ENCODE data around the gene PRKG1.
"Not testable (repeated sequence)": the region's sequence is repeated elsewhere in the genome, so short reads cannot be mapped to it uniquely, and the experiment has no call there.

PRKG1 gene

DNA sequence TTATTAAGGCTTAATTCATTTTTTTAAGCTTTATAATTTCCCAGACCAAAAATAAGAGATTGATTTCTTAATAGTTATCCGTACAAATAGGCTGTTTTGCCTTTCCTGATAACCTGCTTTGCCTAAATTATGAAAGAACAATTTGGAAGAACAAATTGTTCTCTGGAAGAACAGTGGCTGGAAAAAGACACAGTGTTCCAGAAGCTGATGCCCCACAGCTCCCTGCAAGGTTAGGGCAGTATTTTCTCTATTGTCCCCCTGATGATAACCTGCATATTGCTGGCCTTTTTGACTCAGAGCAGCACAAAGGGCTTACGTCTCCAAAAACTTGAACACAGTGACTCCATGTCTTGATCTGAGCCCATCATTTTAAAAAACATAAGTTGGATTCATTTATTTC, 473.7 kb downstream of the PRKG1 start:
- DNase-seq (ENCODE audit: low spot score in 2 of 2), result no peak
- Histone ChIP-seq H3K36me3 (replicated peaks) (no peaks in the 10 kb centered on the region), H3K9me3 (no peaks in the 10 kb centered on the region), H3K4me1 (no peaks in the 10 kb centered on the region), H3K4me3 (no peak overlapping the region), H3K27me3 (ENCODE audit: low read depth) (no peaks in the 10 kb centered on the region)
- in situ Hi-C loops (cut with MboI; ENCODE audit: low sequenced_read_pairs), result no loop called here

DNA sequence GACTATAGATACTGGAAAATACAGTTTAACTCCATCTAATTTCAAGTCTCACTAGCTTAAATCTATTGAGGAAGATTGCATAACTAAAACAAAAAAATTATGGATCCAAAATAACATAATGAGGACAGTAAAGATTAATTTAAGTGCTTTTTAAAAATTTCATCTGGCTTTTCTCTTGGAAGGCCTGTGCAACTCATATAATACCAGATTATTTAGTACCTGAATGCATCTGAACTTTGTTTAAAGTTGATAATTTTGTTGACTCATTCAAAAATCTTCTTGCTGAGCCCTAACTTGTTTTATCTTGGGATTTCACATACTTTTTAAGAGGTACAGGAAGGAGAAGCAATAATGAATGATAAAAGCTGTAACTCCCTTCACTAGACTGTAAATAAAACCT, 478.6 kb downstream of the PRKG1 start:
- Histone ChIP-seq H3K27me3 (ENCODE audit: low read depth) (no peaks in the 10 kb centered on the region; the same call in 1 of the 2 replicates), H3K36me3 (replicated peaks) (no peaks in the 10 kb centered on the region), H3K4me3 (no peak overlapping the region), H3K4me1 (no peaks in the 10 kb centered on the region), H3K9me3 (no peaks in the 10 kb centered on the region)
- in situ Hi-C loops (cut with MboI; ENCODE audit: low sequenced_read_pairs), result no loop called here
- no peak for DNase-seq (ENCODE audit: low spot score in 2 of 2)

- Histone ChIP-seq H3K36me3 (replicated peaks) (no peaks in the 10 kb centered on the region), H3K27me3 (ENCODE audit: low read depth) (0 out of 2 replicates have a peak, but pooled peaks cover 3% of the 10 kb centered on the region), H3K4me3 (no peak overlapping the region), H3K4me1 (peaks cover 7% of the 10 kb centered on the region), H3K9me3 (no peaks in the 10 kb centered on the region)
- in situ Hi-C loops (cut with MboI; ENCODE audit: low sequenced_read_pairs), result no loop called here
- DNase-seq (ENCODE audit: low spot score in 2 of 2), result peak in 1 of 2 experiments; percentile 62
Measured at GRCh38 chr10:51564896-51565510, 490.7 kb downstream of the PRKG1 start.

- no peak for DNase-seq (ENCODE audit: low spot score in 2 of 2)
- no peak overlapping the region for H3K4me3 ChIP-seq
- H3K27me3 ChIP-seq (ENCODE audit: low read depth), result 0 out of 2 replicates have a peak, but pooled peaks cover 3% of the 10 kb centered on the region
- no peaks in the 10 kb centered on the region for H3K9me3 ChIP-seq
- H3K4me1 ChIP-seq, result peaks cover 7% of the 10 kb centered on the region
- H3K36me3 ChIP-seq (replicated peaks), result no peaks in the 10 kb centered on the region
- in situ Hi-C loops (cut with MboI; ENCODE audit: low sequenced_read_pairs), result no loop called here
Measured at GRCh38 chr10:51567271-51567670, 493.0 kb downstream of the PRKG1 start.

DNA sequence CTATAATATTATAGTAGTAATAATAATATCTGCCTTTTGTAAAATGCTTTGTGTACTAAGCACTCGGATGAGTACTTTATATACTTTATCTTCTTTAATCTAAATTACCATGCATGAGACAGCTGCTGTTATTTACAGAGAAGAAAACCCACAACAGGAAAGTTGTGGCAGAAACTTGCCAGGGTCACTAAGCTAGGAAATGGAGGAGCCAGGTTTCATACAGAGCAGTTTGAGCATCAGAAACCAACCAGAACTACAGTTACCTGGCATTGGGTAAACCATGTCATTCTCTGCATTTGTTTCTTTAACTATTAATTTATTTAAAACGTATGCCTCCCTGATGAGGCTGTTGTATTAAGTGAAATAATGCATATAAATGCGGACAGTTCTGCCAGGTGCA, 495.2 kb downstream of the PRKG1 start:
- in situ Hi-C loops (cut with MboI; ENCODE audit: low sequenced_read_pairs), result no loop called here
- H3K4me3 ChIP-seq, result no peak overlapping the region
- H3K36me3 ChIP-seq (replicated peaks), result no peaks in the 10 kb centered on the region
- 0 out of 2 replicates have a peak, but pooled peaks cover 3% of the 10 kb centered on the region for H3K27me3 ChIP-seq (ENCODE audit: low read depth)
- H3K4me1 ChIP-seq, result peaks cover 5% of the 10 kb centered on the region
- no peak for DNase-seq (ENCODE audit: low spot score in 2 of 2)
- H3K9me3 ChIP-seq, result no peaks in the 10 kb centered on the region

GRCh38 chr10:51574248-51575048, 500.2 kb downstream of the PRKG1 start:
- no peak for DNase-seq (ENCODE audit: low spot score in 2 of 2)
- H3K4me3 ChIP-seq, result no peak overlapping the region
- in situ Hi-C loops (cut with MboI; ENCODE audit: low sequenced_read_pairs), result no loop called here

GRCh38 chr10:51581196-51581595, 506.9 kb downstream of the PRKG1 start:
- H3K9me3 ChIP-seq; H3K4me1 ChIP-seq; DNase-seq (ENCODE audit: low spot score in 2 of 2); H3K27me3 ChIP-seq (ENCODE audit: low read depth); in situ Hi-C loops (cut with MboI; ENCODE audit: low sequenced_read_pairs); H3K36me3 ChIP-seq (replicated peaks); H3K4me3 ChIP-seq: not testable (repeated sequence)

More at GRCh38 chr10:51574248-51575048, 500.2 kb downstream of the PRKG1 start:
- Histone ChIP-seq H3K27me3 (ENCODE audit: low read depth) (no peaks in the 10 kb centered on the region), H3K9me3 (no peaks in the 10 kb centered on the region), H3K4me1 (no peaks in the 10 kb centered on the region), H3K36me3 (replicated peaks) (no peaks in the 10 kb centered on the region)

GRCh38 chr10:51583976-51584375, 509.7 kb downstream of the PRKG1 start:
- Histone ChIP-seq H3K4me1 (no peaks in the 10 kb centered on the region), H3K4me3 (no peak overlapping the region), H3K27me3 (ENCODE audit: low read depth) (0 out of 2 replicates have a peak, but pooled peaks cover 4% of the 10 kb centered on the region), H3K36me3 (replicated peaks) (no peaks in the 10 kb centered on the region), H3K9me3 (no peaks in the 10 kb centered on the region)
- in situ Hi-C loops (cut with MboI; ENCODE audit: low sequenced_read_pairs), result no loop called here
- no peak for DNase-seq (ENCODE audit: low spot score in 2 of 2)

GRCh38 chr10:51585742-51586141, 511.5 kb downstream of the PRKG1 start:
- H3K27me3 ChIP-seq (ENCODE audit: low read depth), result 0 out of 2 replicates have a peak, but pooled peaks cover 4% of the 10 kb centered on the region
- DNase-seq (ENCODE audit: low spot score in 2 of 2), result no peak
- H3K4me3 ChIP-seq, result no peak overlapping the region
- H3K9me3 ChIP-seq, result no peaks in the 10 kb centered on the region
- in situ Hi-C loops (cut with MboI; ENCODE audit: low sequenced_read_pairs), result no loop called here
- H3K36me3 ChIP-seq (replicated peaks), result no peaks in the 10 kb centered on the region
- no peaks in the 10 kb centered on the region for H3K4me1 ChIP-seq

GRCh38 chr10:51588984-51589383, 514.7 kb downstream of the PRKG1 start:
- H3K9me3 ChIP-seq, result no peaks in the 10 kb centered on the region
- in situ Hi-C loops (cut with MboI; ENCODE audit: low sequenced_read_pairs), result no loop called here
- no peaks in the 10 kb centered on the region for H3K36me3 ChIP-seq (replicated peaks)
- no peak overlapping the region for H3K4me3 ChIP-seq
- H3K27me3 ChIP-seq (ENCODE audit: low read depth), result 0 out of 2 replicates have a peak, but pooled peaks cover 4% of the 10 kb centered on the region
- DNase-seq (ENCODE audit: low spot score in 2 of 2), result no peak
- no peaks in the 10 kb centered on the region for H3K4me1 ChIP-seq

- no peak for DNase-seq (ENCODE audit: low spot score in 2 of 2)
- no peaks in the 10 kb centered on the region for H3K9me3 ChIP-seq
- H3K4me1 ChIP-seq, result no peaks in the 10 kb centered on the region
- in situ Hi-C loops (cut with MboI; ENCODE audit: low sequenced_read_pairs), result no loop called here
- H3K4me3 ChIP-seq, result no peak overlapping the region
- H3K27me3 ChIP-seq (ENCODE audit: low read depth), result 0 out of 2 replicates have a peak, but pooled peaks cover 4% of the 10 kb centered on the region
- H3K36me3 ChIP-seq (replicated peaks), result no peaks in the 10 kb centered on the region
Measured at GRCh38 chr10:51590818-51591217, 516.5 kb downstream of the PRKG1 start.

- no peak for DNase-seq (ENCODE audit: low spot score in 2 of 2)
- no peaks in the 10 kb centered on the region for H3K9me3 ChIP-seq
- no peaks in the 10 kb centered on the region for H3K36me3 ChIP-seq (replicated peaks)
- H3K4me3 ChIP-seq, result no peak overlapping the region
- H3K4me1 ChIP-seq, result no peaks in the 10 kb centered on the region
- in situ Hi-C loops (cut with MboI; ENCODE audit: low sequenced_read_pairs), result no loop called here
- no peaks in the 10 kb centered on the region for H3K27me3 ChIP-seq (ENCODE audit: low read depth)
Measured at GRCh38 chr10:51596695-51597094, 522.4 kb downstream of the PRKG1 start.

DNA sequence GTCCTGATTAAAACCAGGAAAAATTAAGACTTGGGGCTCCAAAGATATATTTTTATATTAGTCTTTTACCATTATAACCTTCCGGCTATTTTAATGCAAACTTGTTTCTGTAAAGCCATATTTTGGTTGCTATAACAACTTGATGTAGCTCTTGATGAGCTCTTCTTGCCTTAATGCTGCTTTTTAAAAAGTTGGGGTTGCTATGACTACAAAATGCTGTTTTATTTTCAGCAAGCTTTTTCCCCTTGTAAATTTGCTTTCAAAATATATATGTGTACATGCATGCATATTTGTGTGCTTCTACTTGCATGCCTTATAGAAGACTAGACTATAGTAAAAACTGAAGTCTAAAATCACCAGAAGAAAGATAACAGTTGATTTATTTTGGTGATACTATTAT, 525.4 kb downstream of the PRKG1 start:
- Histone ChIP-seq H3K27me3 (ENCODE audit: low read depth) (no peaks in the 10 kb centered on the region), H3K9me3 (no peaks in the 10 kb centered on the region), H3K36me3 (replicated peaks) (no peaks in the 10 kb centered on the region), H3K4me3 (no peak overlapping the region), H3K4me1 (no peaks in the 10 kb centered on the region)
- no peak for DNase-seq (ENCODE audit: low spot score in 2 of 2)
- in situ Hi-C loops (cut with MboI; ENCODE audit: low sequenced_read_pairs), result no loop called here

- H3K4me1 ChIP-seq, result no peaks in the 10 kb centered on the region
- DNase-seq (ENCODE audit: low spot score in 2 of 2), result no peak
- no peaks in the 10 kb centered on the region for H3K36me3 ChIP-seq (replicated peaks)
- H3K27me3 ChIP-seq (ENCODE audit: low read depth), result no peaks in the 10 kb centered on the region; the same call in 1 of the 2 replicates
- in situ Hi-C loops (cut with MboI; ENCODE audit: low sequenced_read_pairs), result no loop called here
- no peaks in the 10 kb centered on the region for H3K9me3 ChIP-seq
- no peak overlapping the region for H3K4me3 ChIP-seq
Measured at GRCh38 chr10:51602326-51602725, 528.0 kb downstream of the PRKG1 start.

Measured in HAP-1 (cell line).